Upper lobe of left lung (tissue), 6 donors: ENCODE data around the gene RENBP. TPM values are rescaled to one million over a fixed set of nuclear protein-coding genes. Genes with fewer than 3 reads are reported as not detected.

Experiments used
- ATAC-seq, 2 donors: fragments of 200-7000 bp; cut with Tn5 transposase; one replicate each; pipeline ENCODE4 v1.9.1; 2022; ENCODE audit warnings: mild to moderate bottlenecking in 2 of 2, moderate library complexity in 2 of 2; ENCODE audit not compliant: low FRiP score in 2 of 2
- DNase-seq, 2 donors: peaks; one replicate each; pipeline ENCODE4 v3.0.0-alpha.2; 2019 to 2020
- H3K27ac ChIP-seq, 4 donors: fragments of 200-600 bp; sonication (generic); one replicate each; pipeline ENCODE4 v1.5.1; 2016 to 2019
- H3K27me3 ChIP-seq, 4 donors: fragments of 200-600 bp; sonication (generic); one replicate each; pipeline ENCODE4 v1.5.1; 2017 to 2019
- H3K36me3 ChIP-seq, 4 donors: fragments of 200-600 bp; sonication (generic); one replicate each; pipeline ENCODE4 v1.5.1; 2016 to 2019
- H3K4me1 ChIP-seq, 4 donors: fragments of 200-600 bp; sonication (generic); one replicate each; pipeline ENCODE4 v1.5.1; 2018 to 2019
- H3K4me3 ChIP-seq, 4 donors: fragments of 200-600 bp; sonication (generic); one replicate each; pipeline ENCODE4 v1.5.1; 2017 to 2019; ENCODE audit warnings: mild to moderate bottlenecking in 2 of 4, moderate library complexity in 1 of 4
- H3K9me3 ChIP-seq, 4 donors: fragments of 200-600 bp; sonication (generic); one replicate each; pipeline ENCODE4 v1.5.1; 2018 to 2019
- EP300 ChIP-seq, 4 donors: sonication (generic); formaldehyde crosslinking; IDR thresholded peaks; one replicate each; pipeline ENCODE4 v1.5.1; 2017; ENCODE audit warnings: antibody characterized with exemption in 4 of 4, control low read depth in 2 of 4
- POLR2A ChIP-seq, 4 donors: fragments of 450-650 bp; IDR thresholded peaks; one replicate each; pipeline ENCODE4 v1.5.1; 2016 to 2017; ENCODE audit warnings: antibody characterized with exemption in 4 of 4, mild to moderate bottlenecking in 2 of 4
- POLR2AphosphoS5 ChIP-seq, 2 donors: sonication (generic); formaldehyde crosslinking; IDR thresholded peaks; one replicate each; pipeline ENCODE4 v1.5.1; 2017; ENCODE audit warnings: antibody characterized with exemption in 2 of 2
- WGBS, 2 donors: methylation state at CpG; one replicate each; pipeline ENCODE4 v1.1.5; 2017 to 2018; 5-methylcytosine and 5-hydroxymethylcytosine counted together
- total RNA-seq, 6 donors: library from RNA; depleted of rRNA in 4 of 6; stranded (reverse); fragments of >200 nt in 4 of 6; gene quantifications; one replicate each; pipeline versions ENCODE4 v1.1.0 to v1.2.1, GENCODE V29; 2016 to 2021
- TF ChIP-seq, protein P1 (sequence below), 6 experiments: fragments of 450-650 bp in 4 of 6; fragments of 200-600 bp in 2 of 6; sonication (generic) in 2 of 6; IDR thresholded peaks; one replicate each; pipeline ENCODE4 v1.5.1; 2016 to 2019; ENCODE audit warnings: antibody characterized with exemption in 6 of 6
- donor health status: DM: no; HTN: no; CAD: no; lungs with moderate emphysema.
- donor health status: DM: no; HTN: yes; CAD: no; lungs with severe emphysema.

The RENBP gene
- total RNA-seq, 6 donors from 2014 or later, result 32.8 to 81.7 (median 54.5) TPM

DNA sequence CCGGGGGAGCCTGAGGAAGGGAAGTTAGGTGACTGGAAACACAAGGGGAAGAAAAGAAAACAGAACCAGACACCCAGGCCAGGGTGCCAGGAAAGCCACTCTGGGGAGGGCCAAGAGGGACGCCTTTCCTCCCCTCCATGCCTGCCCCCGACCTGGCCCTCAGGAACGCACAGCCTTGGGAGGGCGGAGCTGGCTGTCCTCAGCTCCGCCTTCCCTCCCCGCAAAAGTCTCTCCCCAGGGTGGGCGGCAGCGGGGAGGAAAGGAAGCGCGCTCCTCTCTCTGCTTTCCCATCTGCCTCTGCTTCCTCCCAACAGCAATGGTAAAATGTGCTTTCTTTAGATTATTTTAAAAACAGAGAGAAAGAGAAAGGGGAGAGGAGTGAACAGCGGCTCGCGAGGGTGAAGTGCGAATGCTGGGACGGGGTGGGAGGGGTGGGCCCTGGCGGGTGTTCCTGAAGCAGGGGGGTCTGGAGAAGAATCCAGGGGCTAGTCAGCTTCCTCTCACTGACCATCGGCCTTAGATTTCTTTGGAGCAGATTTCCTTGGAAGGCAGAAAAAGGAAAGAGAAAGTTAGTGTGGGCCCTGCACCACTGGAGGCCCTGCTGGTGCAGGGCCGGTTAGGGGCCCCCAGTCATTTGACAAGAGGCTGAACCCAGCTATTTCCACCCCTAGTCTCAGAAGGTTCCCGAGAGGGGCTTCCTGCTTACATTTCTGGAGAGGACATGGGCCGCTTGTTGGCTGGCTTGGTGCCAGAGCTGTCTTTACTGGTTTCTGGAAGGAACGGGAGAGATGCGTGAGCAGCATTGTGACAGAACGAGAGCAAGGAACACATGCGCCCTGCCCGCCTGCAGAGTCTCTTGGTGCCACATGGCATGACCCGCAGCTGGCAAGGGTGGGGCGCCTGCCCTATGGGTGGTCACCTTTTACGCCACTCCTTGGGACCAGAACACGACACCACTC, 4.7 kb upstream of the RENBP start:
- DNase-seq (no peak), ATAC-seq (no peak)
- peaks cover 10 to 42% (median 12%) of the 10 kb centered on the region in 4 donors for H3K4me1 ChIP-seq
- 50 to 60% methylated on average over 16 to 29 of the region's 30 CpGs for WGBS, 2 donors
- TF ChIP-seq EP300 (IDR thresholded peaks at IDR 0.05) (no peak), POLR2AphosphoS5 (IDR thresholded peaks at IDR 0.05) (no peak), POLR2A (IDR thresholded peaks at IDR 0.05) (no peak)
- TF ChIP-seq, protein P1, sequence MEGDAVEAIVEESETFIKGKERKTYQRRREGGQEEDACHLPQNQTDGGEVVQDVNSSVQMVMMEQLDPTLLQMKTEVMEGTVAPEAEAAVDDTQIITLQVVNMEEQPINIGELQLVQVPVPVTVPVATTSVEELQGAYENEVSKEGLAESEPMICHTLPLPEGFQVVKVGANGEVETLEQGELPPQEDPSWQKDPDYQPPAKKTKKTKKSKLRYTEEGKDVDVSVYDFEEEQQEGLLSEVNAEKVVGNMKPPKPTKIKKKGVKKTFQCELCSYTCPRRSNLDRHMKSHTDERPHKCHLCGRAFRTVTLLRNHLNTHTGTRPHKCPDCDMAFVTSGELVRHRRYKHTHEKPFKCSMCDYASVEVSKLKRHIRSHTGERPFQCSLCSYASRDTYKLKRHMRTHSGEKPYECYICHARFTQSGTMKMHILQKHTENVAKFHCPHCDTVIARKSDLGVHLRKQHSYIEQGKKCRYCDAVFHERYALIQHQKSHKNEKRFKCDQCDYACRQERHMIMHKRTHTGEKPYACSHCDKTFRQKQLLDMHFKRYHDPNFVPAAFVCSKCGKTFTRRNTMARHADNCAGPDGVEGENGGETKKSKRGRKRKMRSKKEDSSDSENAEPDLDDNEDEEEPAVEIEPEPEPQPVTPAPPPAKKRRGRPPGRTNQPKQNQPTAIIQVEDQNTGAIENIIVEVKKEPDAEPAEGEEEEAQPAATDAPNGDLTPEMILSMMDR (IDR thresholded peaks at IDR 0.05), result no peak
- H3K27me3 ChIP-seq, result no peaks in the 10 kb centered on the region
- peak overlapping the region; percentile 21 to 78 (median 52) for H3K27ac ChIP-seq
- no peaks in the 10 kb centered on the region for H3K9me3 ChIP-seq
- H3K36me3 ChIP-seq, result peaks cover 0 to 58% (median 42%) of the 10 kb centered on the region in 4 donors
- no peak overlapping the region for H3K4me3 ChIP-seq

DNA sequence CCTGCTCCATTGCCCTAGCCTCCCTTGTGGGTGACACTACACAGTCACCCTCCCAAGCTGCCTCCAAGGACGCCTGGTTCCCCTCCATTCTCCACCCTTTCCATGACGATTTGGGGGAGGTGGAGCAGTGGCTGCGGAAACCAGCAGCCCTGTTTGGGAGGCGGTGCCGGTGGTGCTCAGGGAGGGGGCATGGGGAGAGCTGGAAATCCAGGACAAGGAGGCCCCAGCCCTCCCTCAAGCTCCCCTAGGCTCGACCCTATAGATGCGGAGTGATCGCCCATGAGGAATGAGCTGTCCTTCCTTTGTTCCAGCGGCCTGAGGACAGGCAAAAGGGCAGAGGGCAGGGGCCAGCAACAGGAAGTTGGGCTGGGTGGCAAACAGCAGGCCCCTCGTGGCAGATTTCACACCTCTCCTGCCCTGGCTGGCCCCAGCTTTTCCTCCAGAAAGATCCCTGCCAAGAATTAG, 3.6 kb upstream of the RENBP start:
- ATAC-seq, result no peak
- TF ChIP-seq POLR2AphosphoS5 (IDR thresholded peaks at IDR 0.05) (no peak), EP300 (IDR thresholded peaks at IDR 0.05) (no peak), POLR2A (IDR thresholded peaks at IDR 0.05) (no peak)
- TF ChIP-seq, protein P1 (IDR thresholded peaks at IDR 0.05), result no peak

DNA sequence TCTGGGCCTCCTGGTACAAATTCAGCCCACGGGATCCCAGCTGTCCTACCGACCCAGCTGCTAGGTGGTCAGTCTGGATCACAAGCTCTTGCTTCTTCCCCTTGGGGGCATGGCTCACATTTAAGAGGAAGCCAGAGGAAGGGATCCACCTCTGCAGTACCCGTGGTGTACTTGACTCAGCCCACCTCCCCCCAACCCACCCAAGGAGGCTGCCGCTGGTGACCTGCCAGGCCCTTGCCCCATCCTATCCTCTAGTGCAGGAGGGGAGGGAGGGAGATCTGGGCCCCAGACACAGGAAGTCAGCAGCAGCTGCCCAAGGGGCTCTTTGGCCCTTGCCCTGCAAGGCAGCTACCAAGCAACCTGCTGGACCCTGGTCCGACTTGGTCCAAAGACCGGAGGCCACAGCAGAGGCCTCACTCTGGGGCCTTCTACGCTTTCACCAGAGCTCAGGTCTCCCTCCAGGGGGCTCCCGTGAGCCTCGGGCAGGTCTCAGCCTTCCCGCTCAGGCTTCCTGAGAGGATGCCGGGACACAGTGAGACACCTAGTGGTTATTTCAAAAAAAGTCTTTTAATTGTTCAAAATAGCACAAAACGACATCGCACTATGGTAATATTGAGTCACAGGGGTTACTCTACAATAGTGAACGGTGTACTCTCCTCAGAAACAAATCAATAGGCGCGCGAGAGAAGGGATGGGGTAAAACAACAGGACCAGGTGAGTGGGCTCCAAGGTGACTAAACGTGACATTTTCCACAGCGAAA, 2.7 kb upstream of the RENBP start:
- TF ChIP-seq, protein P1 (IDR thresholded peaks at IDR 0.05), result peak; percentile 65 to 85 (median 74)
- no peak for TF ChIP-seq EP300 (IDR thresholded peaks at IDR 0.05)
- peaks cover 10 to 52% (median 12%) of the 10 kb centered on the region in 4 donors for H3K4me1 ChIP-seq
- ATAC-seq (peak; percentile 82 to 89), DNase-seq (peak in 1 of 2 donors; percentile 79)
- peak overlapping the region; percentile 30 to 78 (median 58) for H3K27ac ChIP-seq
- H3K9me3 ChIP-seq, result no peaks in the 10 kb centered on the region
- peaks cover 0 to 41% (median 26%) of the 10 kb centered on the region in 4 donors for H3K36me3 ChIP-seq
- H3K27me3 ChIP-seq, result no peaks in the 10 kb centered on the region
- 47 to 50% methylated on average over 8 to 18 of the region's 19 CpGs for WGBS, 2 donors
- H3K4me3 ChIP-seq, result no peak overlapping the region

More for the DNA sequence above, 3.6 kb upstream of the RENBP start:
- H3K9me3 ChIP-seq, result no peaks in the 10 kb centered on the region
- H3K4me1 ChIP-seq, result peaks cover 10 to 47% (median 12%) of the 10 kb centered on the region in 4 donors
- H3K4me3 ChIP-seq, result no peak overlapping the region
- no peak for DNase-seq
- 24 to 69% methylated on average over 2 to 10 of the region's 10 CpGs for WGBS, 2 donors
- peak overlapping the region; percentile 35 to 78 (median 58) for H3K27ac ChIP-seq
- peaks cover 0 to 48% (median 33%) of the 10 kb centered on the region in 4 donors for H3K36me3 ChIP-seq
- no peaks in the 10 kb centered on the region for H3K27me3 ChIP-seq

DNA sequence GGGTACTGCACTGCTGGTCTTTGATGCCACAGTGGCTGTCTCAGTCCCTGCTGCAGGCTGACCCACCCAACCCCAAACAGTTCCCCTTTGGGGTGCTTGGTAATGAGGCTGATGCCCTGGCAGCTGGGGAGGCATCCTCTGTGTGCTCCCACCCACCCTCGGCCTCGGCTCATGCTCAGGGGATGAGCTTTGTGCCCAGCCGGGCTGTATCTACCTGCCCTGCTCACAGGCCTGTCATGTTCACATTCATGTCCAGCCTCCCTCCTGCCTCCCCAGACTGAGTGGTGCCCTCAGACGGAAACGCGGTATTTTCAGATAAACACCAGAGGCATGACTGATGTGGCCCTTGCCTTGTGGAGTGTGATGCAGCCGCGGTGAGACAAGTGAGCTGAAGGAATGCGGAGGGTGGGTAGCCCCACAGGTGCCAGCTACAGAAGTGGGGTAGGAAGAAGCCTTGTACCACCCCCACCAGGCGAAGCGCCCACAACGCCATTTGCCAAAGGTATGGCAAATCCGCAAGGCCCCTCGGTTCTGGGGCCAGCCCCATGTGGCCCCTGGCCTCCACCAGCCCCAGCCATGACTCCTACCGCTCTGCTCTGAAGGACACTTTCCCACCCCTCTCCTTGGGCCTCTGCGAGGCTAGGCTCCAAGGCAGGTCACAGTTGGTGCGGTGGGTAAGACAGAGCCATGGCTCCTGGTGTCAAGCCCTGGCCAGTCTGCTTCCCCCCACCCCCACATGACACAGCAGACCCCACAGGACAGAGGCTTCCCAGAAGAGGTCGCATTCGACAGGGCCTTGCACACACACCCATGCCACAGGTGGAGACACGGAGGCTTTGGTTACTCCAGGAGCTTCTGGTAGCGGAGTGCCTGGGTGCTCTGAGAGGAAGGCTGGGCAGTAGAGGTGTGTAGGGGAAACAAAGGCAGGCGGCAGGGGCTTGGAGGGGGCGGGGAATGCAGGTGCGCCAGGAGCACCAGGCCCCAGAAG, 1.8 kb upstream of the RENBP start:
- no peaks in the 10 kb centered on the region for H3K27me3 ChIP-seq
- 84% methylated on average over 20 of the region's 24 CpGs; no CpG with 5 or more reads in 1 of the 2 donors for WGBS, 2 donors
- H3K36me3 ChIP-seq, result peaks cover 0 to 32% (median 17%) of the 10 kb centered on the region in 4 donors
- peak overlapping the region in 2 of 4 donors; percentile 70 to 78 for H3K27ac ChIP-seq
- TF ChIP-seq, protein P1 (IDR thresholded peaks at IDR 0.05), result no peak
- no peak for TF ChIP-seq EP300 (IDR thresholded peaks at IDR 0.05)
- no peak for TF ChIP-seq POLR2AphosphoS5 (IDR thresholded peaks at IDR 0.05)
- TF ChIP-seq POLR2A (IDR thresholded peaks at IDR 0.05), result no peak
- DNase-seq, result no peak
- no peaks in the 10 kb centered on the region for H3K9me3 ChIP-seq
- peaks cover 10 to 59% (median 13%) of the 10 kb centered on the region in 4 donors for H3K4me1 ChIP-seq
- no peak overlapping the region for H3K4me3 ChIP-seq
- no peak for ATAC-seq
